Ishikawa (cell line): ENCODE results near the gene HDGFL2.

ENCODE experiments used
- CEBPB ChIP-seq: IDR thresholded peaks from 2 replicates; pipeline ENCODE4 v1.6.1; 2012
- CREB1 ChIP-seq: IDR thresholded peaks from 2 replicates; pipeline ENCODE4 v1.6.1; 2012; ENCODE audit warnings: low read depth
- EGR1 ChIP-seq: IDR thresholded peaks from 2 replicates; pipeline ENCODE4 v1.6.1; 2012
- EP300 ChIP-seq: IDR thresholded peaks from 2 replicates; pipeline ENCODE4 v1.6.1; 2012; ENCODE audit warnings: borderline replicate concordance
- FOXM1 ChIP-seq: IDR thresholded peaks from 2 replicates; pipeline ENCODE4 v1.6.1; 2012; ENCODE audit warnings: low read depth, borderline replicate concordance
- NFIC ChIP-seq: IDR thresholded peaks from 2 replicates; pipeline ENCODE4 v1.6.1; 2012
- RAD21 ChIP-seq: IDR thresholded peaks from 2 replicates; pipeline ENCODE4 v1.6.1; 2012; ENCODE audit warnings: low read depth
- TAF1 ChIP-seq: IDR thresholded peaks from 2 replicates; pipeline ENCODE4 v1.6.1; 2012; ENCODE audit warnings: low read depth, mild to moderate bottlenecking
- TCF12 ChIP-seq: IDR thresholded peaks from 2 replicates; pipeline ENCODE4 v1.6.1; 2012; ENCODE audit warnings: low read depth
- TEAD4 ChIP-seq: IDR thresholded peaks from 2 replicates; pipeline ENCODE4 v1.6.1; 2012
- USF1 ChIP-seq: IDR thresholded peaks from 2 replicates; pipeline ENCODE4 v1.6.1; 2012
- YY1 ChIP-seq: IDR thresholded peaks from 2 replicates; pipeline ENCODE4 v1.6.1; 2012; ENCODE audit warnings: low read depth
- ZBTB7A ChIP-seq: IDR thresholded peaks from 2 replicates; pipeline ENCODE4 v1.6.1; 2012; ENCODE audit warnings: low read depth
- TF ChIP-seq, protein P1 (sequence below): IDR thresholded peaks from 2 replicates; pipeline ENCODE4 v1.6.1; 2012; ENCODE audit warnings: low read depth, mild to moderate bottlenecking
- TF ChIP-seq, protein P2 (sequence below): IDR thresholded peaks from 2 replicates; pipeline ENCODE4 v1.6.1; 2012

HDGFL2 gene

DNA sequence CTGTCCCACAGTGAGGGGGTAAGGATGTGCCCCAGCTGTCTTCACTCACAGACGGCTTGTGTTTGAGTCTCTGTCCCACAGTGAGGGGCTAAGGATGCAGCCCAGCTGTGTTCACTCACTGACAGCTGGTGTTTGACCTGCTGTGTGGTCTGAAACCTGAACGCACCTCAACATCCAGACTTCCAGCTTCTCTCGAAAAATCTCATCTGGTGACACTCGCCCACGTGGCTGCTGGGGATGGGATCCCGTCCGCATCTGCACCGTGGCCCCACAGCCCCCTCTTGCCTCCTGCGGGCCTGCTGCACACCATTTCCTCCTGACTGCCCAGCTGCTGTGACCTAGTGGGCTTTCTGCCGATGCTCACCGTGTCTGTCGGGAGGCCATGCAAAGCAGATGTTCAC, 42.3 kb upstream of the HDGFL2 start:
- TF ChIP-seq RAD21 (no peak), TCF12 (no peak), FOXM1 (no peak), CREB1 (no peak), YY1 (no peak), USF1 (no peak), TAF1 (no peak), TEAD4 (no peak), NFIC (no peak), ZBTB7A (no peak), EGR1 (no peak), EP300 (no peak), CEBPB (no peak)
- TF ChIP-seq, protein P1, sequence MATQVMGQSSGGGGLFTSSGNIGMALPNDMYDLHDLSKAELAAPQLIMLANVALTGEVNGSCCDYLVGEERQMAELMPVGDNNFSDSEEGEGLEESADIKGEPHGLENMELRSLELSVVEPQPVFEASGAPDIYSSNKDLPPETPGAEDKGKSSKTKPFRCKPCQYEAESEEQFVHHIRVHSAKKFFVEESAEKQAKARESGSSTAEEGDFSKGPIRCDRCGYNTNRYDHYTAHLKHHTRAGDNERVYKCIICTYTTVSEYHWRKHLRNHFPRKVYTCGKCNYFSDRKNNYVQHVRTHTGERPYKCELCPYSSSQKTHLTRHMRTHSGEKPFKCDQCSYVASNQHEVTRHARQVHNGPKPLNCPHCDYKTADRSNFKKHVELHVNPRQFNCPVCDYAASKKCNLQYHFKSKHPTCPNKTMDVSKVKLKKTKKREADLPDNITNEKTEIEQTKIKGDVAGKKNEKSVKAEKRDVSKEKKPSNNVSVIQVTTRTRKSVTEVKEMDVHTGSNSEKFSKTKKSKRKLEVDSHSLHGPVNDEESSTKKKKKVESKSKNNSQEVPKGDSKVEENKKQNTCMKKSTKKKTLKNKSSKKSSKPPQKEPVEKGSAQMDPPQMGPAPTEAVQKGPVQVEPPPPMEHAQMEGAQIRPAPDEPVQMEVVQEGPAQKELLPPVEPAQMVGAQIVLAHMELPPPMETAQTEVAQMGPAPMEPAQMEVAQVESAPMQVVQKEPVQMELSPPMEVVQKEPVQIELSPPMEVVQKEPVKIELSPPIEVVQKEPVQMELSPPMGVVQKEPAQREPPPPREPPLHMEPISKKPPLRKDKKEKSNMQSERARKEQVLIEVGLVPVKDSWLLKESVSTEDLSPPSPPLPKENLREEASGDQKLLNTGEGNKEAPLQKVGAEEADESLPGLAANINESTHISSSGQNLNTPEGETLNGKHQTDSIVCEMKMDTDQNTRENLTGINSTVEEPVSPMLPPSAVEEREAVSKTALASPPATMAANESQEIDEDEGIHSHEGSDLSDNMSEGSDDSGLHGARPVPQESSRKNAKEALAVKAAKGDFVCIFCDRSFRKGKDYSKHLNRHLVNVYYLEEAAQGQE: no peak
- TF ChIP-seq, protein P2, sequence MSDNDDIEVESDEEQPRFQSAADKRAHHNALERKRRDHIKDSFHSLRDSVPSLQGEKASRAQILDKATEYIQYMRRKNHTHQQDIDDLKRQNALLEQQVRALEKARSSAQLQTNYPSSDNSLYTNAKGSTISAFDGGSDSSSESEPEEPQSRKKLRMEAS: no peak

DNA sequence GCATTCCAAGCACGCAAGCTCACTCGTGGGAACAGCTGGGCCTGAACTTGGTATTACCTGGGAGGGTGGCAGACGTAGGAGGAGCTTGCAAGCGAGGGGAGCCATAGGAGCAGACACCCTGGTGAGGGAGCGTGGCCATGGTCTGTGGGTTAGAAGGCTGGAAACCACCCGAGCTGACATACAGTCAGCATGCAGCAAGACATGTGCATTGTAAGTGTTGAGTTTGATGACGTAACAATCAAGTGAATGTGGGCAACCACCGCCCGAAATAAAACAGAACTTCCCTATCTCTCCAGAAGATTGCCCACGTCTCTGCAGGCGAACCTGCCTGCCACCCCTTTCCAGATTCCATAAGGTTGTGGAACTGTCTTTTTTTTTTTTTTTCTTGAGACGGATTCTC, 41.3 kb upstream of the HDGFL2 start:
- TF ChIP-seq NFIC (no peak), TAF1 (no peak), EP300 (no peak), RAD21 (no peak), ZBTB7A (no peak)
- TF ChIP-seq, protein P2: no peak
- TF ChIP-seq, protein P1: no peak

DNA sequence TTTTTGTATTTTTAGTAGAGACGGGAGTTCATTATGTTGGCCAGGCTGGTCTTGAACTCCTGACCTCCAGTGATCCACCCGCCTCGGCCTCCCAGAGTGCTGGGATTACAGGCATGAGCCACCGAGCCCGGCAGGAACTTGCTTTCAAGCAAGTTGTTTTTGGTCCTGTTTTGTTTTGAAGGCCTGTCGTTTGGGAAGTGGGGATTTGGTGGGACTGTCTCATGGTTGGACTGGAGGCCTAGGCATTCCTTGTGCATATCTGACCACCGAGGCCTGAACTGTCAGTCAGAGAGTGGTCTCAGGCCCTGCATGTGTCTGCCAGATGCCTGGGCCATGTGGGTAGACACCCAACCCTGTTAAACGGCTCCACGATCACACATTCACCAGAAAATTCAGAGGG, 40.8 kb upstream of the HDGFL2 start:
- TF ChIP-seq, protein P2: no peak
- TF ChIP-seq, protein P1: no peak
- TF ChIP-seq NFIC (no peak), TCF12 (no peak), CREB1 (no peak), YY1 (no peak), USF1 (no peak), EGR1 (no peak), FOXM1 (no peak), CEBPB (no peak), TEAD4 (no peak), ZBTB7A (no peak), EP300 (no peak)

- TF ChIP-seq NFIC (no peak), YY1 (no peak), CREB1 (no peak), RAD21 (no peak), TCF12 (no peak), USF1 (no peak), CEBPB (no peak), FOXM1 (no peak), EGR1 (no peak), EP300 (no peak), TAF1 (no peak)
- TF ChIP-seq, protein P1: no peak
- TF ChIP-seq, protein P2: no peak
Measured at GRCh38 chr19:4431808-4432674, 40.1 kb upstream of the HDGFL2 start.
